DOHH2 (cell line): ENCODE results near the gene GAST.
"Not testable (repeated sequence)": the region's sequence is repeated elsewhere in the genome, so short reads cannot be mapped to it uniquely, and the experiment has no call there.

Experiments used
- EZH2phosphoT487 ChIP-seq: fragments of 200-600 bp; sonication (generic); IDR thresholded peaks from 2 replicates; pipeline ENCODE4 v1.6.1; 2017; ENCODE audit warnings: borderline replicate concordance, mild to moderate bottlenecking, antibody characterized with exemption, low read length, moderate library complexity, mixed read lengths
- TF ChIP-seq, protein P1 (sequence below): fragments of 200-600 bp; sonication (generic); IDR thresholded peaks from one replicate; pipeline ENCODE4 v1.5.1; 2014; ENCODE audit warnings: antibody characterized with exemption, mild to moderate bottlenecking, low read depth, low read length; ENCODE audit not compliant: poor library complexity, severe bottlenecking

DNA sequence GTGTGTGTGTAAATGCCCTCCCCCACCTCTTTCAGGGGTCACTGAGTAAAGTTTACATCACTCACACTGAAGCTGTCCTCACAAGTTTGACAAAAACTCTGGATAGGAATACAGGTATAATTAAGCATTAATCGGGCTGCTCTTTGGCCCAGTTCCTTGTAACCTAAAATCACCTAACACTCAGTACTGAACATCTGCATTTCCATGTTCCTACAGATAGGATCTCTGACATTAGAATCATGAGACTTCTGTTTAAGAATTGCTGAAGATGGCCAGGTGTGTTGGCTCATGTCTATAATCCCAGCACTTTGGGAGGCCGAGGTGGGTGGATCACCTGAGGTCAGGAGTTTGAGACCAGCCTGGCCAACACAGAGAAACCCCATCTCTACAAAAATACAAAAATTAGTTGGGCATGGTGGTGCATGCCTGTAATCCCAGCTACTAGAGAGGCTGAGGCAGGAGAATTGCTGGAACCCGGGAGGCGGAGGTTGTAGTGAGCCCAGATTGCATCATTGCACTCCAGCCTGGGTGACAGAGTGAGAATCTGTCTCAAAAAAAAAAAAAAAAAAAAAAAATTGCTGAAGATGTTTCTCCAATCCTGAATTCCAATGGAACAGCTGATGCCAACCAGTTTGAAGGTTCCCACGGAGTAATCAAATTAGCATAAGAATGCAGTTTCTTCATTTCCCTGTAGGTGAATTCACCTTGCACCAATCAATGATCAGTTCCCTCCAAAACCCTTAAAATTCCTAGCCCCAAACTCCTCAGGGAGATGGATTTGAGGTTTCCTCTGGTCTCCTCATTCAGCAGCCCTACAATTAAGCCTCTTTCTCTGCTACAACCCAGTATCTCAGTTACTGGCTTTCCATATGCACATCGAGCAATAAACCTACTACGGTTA is 36.7 kb upstream of the GAST start:
- TF ChIP-seq, protein P1, sequence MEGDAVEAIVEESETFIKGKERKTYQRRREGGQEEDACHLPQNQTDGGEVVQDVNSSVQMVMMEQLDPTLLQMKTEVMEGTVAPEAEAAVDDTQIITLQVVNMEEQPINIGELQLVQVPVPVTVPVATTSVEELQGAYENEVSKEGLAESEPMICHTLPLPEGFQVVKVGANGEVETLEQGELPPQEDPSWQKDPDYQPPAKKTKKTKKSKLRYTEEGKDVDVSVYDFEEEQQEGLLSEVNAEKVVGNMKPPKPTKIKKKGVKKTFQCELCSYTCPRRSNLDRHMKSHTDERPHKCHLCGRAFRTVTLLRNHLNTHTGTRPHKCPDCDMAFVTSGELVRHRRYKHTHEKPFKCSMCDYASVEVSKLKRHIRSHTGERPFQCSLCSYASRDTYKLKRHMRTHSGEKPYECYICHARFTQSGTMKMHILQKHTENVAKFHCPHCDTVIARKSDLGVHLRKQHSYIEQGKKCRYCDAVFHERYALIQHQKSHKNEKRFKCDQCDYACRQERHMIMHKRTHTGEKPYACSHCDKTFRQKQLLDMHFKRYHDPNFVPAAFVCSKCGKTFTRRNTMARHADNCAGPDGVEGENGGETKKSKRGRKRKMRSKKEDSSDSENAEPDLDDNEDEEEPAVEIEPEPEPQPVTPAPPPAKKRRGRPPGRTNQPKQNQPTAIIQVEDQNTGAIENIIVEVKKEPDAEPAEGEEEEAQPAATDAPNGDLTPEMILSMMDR, result not testable (repeated sequence)
- TF ChIP-seq EZH2phosphoT487, result not testable (repeated sequence)
